GM19239 (cell line): ENCODE measurements around the gene RERE.
"Not testable (repeated sequence)": the region's sequence is repeated elsewhere in the genome, so short reads cannot be mapped to it uniquely, and the experiment has no call there.

Experiments used
- DNase-seq: peaks from one replicate; pipeline ENCODE4 v3.0.0; 2011; ENCODE audit warnings: low spot score; ENCODE audit not compliant: insufficient read length
- FAIRE-seq: peaks from 2 replicates; lab custom pipeline; 2011; peaks lifted over from hg19 to GRCh38; lab: Jason Lieb, UNC

RERE gene

GRCh38 chr1:8516278-8516777 lies 301.1 kb downstream of the RERE start:
- FAIRE-seq = no peak
- no peak for DNase-seq

- FAIRE-seq = no peak
- DNase-seq = no peak
Measured at GRCh38 chr1:8512504-8512903, 304.9 kb downstream of the RERE start.

DNA sequence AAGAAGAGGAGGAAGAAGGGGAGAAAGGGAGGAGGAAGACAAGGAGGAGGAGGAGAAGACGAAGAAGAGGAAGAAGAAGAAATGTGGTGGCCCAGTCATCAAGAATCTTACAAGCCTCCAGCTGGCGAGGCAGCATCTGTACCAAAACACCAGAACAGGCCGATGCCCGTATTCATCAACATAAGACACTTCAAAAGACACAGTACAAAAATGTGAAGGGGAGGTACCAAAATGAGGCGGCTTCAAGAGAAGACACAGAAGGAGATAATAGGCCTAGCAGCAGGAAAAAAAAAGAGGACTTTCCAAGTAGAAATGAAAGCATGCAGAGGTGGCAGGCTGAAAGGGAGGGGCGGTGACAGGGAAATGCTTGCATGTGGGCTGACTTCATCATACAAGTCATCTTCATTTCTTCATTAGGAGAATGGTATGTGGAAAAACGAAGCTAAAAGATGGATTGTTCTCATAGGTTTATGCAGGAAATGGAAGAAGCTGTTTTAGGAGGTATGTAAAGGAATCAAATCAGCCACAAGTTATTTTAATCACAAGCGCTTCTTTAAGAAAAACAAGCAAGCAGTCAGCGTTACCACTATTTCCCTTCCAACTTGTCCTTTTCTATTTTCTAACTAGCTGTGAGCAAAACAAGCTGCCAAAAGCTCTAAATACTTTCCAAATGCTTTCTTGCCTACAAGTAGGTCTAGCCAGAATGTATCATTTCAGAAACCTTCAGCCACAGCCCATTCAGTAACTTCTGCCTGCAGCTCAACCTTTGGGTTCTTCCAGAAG lies 307.2 kb downstream of the RERE start:
- FAIRE-seq (peak; percentile 88), DNase-seq (no peak)

- DNase-seq = no peak
- no peak for FAIRE-seq
Measured at GRCh38 chr1:8509579-8509978, 307.9 kb downstream of the RERE start.

DNA sequence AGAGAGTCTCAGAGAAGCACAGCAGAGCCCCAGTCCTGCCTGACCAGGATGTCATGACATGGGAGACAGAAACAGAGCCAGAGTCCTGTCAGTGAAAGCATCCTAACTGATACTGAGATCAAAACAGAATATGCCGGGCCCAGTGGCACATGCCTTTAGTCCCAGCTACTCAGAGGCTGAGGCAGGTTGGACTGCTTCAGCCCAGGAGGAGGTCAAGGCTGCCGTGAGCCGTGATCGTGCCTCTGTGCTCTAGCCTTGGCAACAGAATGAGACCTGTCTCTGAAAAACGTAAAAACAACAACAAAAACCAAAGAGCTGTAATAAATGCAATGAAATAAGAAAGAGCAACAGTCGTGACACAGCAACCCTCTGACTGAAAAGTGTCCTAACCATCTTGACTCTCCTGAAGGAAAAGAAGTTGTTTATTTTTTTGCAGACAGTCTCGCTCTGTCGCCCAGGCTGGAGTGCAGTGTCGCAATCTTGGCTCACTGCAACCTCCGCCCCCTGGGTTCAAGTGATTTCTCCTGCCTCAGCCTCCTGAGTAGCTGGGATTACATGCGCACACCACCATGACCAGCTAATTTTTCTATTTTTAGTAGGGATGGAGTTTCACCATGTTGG lies 310.3 kb downstream of the RERE start:
- DNase-seq = no peak
- FAIRE-seq = no peak

DNA sequence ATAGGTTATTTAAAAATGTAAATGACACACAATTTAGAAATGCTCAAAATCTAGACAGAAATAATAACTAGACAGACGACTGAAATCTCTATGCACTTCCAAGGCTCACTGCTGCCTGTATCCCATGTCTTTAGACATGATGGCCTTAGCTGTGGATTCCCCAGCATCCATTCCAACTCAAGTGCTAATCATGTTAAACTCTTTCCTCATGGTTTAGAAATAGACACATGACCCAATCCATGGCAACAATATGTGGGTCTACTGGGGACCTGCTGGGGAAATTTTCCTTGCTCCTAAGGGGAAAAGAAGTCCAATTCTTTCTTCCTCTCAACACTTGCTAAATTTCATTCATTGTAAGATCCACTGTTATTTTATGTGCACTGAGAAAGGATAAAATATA lies 311.0 kb downstream of the RERE start:
- FAIRE-seq (no peak), DNase-seq (no peak)

GRCh38 chr1:8503842-8504241 lies 313.6 kb downstream of the RERE start:
- no peak for DNase-seq
- no peak for FAIRE-seq

GRCh38 chr1:8502949-8503348 lies 314.5 kb downstream of the RERE start:
- DNase-seq, FAIRE-seq: not testable (repeated sequence)

GRCh38 chr1:8497210-8497819 lies 320.1 kb downstream of the RERE start:
- DNase-seq (no peak), FAIRE-seq (peak; percentile 78)

DNA sequence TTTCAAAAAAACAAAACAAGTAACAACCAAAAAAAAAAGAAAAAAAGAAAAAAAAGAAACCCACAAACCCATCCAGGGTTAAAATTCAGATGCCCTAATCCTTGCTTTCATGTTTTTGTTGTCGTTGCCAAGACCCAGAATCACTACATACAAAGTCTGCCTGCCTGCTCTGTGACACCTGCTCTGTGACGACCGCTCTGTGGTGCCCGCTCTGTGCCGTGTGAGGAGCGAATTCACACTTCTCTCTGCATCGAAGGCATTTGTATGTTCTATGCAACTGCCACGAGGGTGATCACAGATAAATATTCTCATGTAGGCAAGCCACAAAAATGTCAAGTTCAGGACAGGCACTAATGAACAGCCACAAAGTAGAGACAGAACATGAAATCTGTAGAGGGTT lies 321.0 kb downstream of the RERE start:
- DNase-seq (peak; percentile 39), FAIRE-seq (no peak)

DNA sequence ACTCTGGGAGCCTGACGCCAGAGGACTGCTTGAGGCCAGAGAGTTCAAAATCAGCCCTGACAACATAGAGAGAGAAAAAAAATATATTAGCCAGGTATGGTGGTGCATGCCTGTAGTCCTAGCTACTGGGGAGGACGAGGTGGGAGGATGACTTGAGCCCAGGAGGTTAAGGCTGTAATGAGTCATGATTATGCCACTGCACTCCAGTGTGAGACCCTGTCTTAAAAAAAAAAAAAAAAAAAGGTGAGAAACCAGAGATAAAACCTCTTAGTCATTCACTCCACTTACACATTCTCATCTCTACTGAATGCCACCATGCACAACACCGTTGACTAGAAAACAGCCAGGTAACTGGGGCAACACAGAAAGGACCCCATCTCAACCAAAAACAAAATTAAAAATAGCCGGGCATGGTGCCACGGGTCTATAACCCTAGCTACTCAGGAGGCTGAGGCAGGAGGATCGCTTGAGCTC lies 321.5 kb downstream of the RERE start:
- DNase-seq = no peak
- peak; percentile 72 for FAIRE-seq

DNA sequence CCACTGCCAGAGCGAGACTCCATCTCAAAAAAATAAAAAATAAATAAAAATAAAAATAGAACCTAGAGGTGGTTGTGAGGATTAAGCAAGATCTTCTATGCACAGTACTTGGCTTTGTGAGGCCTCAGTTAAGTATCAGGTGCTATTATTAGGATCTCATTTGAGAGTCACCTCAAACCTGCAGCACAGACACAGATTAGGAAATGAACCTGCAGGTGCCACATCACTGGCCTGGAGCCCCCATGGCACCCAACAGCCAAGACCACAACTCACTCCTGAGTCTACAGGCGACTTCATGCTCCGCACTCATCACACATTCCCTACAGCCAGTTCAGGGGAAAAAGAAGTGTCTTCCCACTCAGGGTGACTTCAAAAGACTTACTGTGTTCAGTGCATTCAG lies 322.8 kb downstream of the RERE start:
- FAIRE-seq (peak; percentile 68), DNase-seq (no peak)

DNA sequence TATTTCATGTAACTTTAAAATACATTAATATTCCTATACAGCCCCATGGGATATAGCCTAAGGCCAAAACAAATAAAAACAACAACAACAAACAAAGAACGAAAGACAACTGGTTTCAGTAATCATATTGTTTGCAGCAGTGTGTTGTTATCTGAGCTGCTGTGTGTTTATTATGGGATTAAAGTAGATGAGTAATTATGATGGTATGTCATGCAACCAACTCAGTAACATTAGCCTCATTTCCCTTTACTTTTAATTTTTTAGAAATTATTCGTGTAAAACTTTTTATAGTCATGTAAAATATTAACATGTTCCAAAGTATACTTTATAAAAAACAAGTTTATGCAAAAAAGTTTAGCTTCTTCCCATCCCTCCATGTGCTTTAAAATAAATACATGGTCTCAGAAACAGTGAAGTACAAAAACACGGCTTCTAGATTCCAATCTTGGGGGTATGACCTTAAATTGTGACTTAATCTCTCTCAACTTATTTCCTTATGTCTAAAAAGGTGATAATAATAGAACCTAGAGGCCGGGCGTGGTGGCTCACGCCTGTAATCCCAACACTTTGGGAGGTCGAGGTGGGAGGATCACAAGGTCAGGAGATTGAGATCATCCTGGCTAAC lies 323.4 kb downstream of the RERE start:
- no peak for DNase-seq
- peak; percentile 35 for FAIRE-seq

DNA sequence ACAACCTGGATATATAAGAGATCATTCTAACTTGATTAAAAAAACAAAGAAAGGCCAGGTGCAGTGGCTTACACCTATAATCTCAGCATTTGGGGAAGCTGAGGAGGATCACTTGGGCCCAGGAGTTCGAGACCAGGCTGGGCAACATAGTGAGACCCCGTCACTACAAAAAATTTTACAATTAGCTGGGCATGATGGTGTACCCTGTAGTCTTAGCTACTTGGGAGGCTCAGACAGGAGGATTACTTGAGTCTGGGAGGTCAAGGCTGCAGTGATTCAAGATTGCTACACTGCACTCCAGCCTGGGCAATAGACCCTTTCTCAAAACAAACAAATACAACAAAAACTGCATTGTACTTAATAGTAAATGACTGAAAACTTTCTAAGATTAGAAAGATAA lies 330.2 kb downstream of the RERE start:
- FAIRE-seq (no peak), DNase-seq (no peak)

- FAIRE-seq (no peak), DNase-seq (no peak)
Measured at GRCh38 chr1:8486047-8486446, 331.4 kb downstream of the RERE start.

DNA sequence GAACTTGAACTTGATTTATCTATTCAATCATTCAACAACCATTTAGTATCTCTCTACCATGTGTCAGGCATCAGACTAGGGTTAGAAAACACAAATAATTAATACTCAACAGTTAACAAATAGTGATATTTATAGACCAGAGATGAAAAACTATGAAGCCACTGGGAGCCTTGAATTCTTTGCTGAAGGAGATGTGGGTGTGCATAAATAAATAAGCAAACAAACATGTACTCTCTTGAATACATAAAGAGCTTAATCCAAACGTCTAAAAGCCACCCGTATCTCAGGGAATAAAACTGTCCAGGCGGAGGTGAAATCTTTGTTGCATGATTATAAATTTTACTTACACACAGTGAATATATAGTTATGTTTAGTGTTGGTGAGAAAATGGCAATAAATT lies 333.9 kb downstream of the RERE start:
- no peak for FAIRE-seq
- no peak for DNase-seq

DNA sequence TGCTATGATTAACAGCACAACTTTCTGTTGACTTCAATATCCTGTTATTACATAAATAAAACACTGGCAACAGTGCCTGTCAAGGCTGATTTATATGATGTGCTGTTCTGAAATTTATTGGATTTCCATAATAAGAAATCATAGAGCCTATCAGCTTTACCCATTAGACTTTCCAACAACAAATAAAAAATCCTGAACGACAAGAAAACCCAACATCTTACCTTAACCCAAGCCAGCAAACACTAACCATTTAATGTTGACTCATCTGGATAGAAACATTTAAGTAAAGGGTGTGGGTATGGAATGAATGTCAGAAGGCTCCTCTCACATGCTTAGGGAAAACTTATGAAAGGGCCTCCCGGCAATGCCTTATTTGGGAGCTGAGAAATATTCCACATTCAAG lies 334.5 kb downstream of the RERE start:
- FAIRE-seq (peak; percentile 4), DNase-seq (no peak)

GRCh38 chr1:8481650-8482380 lies 335.6 kb downstream of the RERE start:
- DNase-seq = no peak

DNA sequence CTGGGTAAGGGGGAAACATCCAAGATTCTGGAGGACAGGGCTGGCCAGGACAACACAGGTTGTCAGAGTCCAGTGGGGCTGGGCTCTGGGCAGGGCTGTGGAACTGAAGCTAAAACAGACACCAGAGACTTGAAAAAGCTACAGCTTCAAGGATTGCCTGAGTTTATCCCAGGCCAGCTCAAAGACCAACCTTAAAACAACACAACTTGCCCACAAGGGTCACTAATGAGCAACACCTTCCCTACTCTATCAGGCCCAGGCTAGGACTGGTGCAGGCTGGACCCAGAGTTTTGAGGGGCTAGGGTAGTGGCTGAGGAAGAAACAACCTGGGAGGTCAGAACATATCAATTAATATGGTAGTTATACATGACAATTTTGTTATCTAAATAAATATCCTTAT lies 338.9 kb downstream of the RERE start:
- FAIRE-seq (no peak), DNase-seq (no peak)

More at GRCh38 chr1:8481650-8482380, 335.6 kb downstream of the RERE start:
- FAIRE-seq = no peak

GRCh38 chr1:8477983-8478362 lies 339.5 kb downstream of the RERE start:
- no peak for DNase-seq
- no peak for FAIRE-seq
